Measurements from ENCODE around the gene TYRP1. TPM values are rescaled to one million over a fixed set of nuclear protein-coding genes. Genes with fewer than 3 reads are reported as not detected.

Gene TYRP1
- total RNA-seq, 4 donors from 2014 or later, result 0.84 to 10.3 (median 1.6) TPM

DNA sequence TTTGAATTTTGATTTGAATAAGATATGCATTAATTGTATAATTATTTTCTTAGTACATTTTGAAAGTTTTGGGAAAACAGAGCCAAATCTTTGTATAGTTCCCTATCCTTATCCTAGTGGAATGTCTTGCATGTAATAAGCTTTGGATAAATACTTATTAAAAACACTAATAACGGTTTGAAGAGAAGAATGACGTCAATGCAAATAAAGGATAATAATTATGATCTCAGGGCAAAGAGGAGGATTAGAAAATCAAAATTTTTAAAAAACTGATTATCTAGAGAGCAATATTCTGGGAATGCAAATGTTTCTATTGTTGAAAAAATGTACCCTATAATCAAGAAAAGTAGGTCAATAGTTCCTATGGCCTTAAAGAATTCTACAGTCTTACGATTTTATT lies 22.1 kb downstream of the TYRP1 start:
- H3K36me3 ChIP-seq, result no peaks in the 10 kb centered on the region
- H3K9me3 ChIP-seq, result no peaks in the 10 kb centered on the region
- TF ChIP-seq POLR2A (IDR thresholded peaks at IDR 0.05), result no peak
- no peak for DNase-seq
- no peaks in the 10 kb centered on the region for H3K27me3 ChIP-seq
- ATAC-seq, result no peak
- intact Hi-C loops (cut with DNase I; ENCODE audit: low total_unique reads), result no loop called here
- in situ Hi-C loops (cut with MboI; ENCODE audit: low sequenced_read_pairs in 4 of 4), result loop anchor here in 3 of 4 donors (10.0 to 25.0 kb wide), 3 partner anchors 97 to 372 kb away; no protein-coding TSS in a partner anchor
- H3K4me1 ChIP-seq, result no peaks in the 10 kb centered on the region
- no peak overlapping the region for H3K4me3 ChIP-seq
- no peak overlapping the region for H3K27ac ChIP-seq

DNA sequence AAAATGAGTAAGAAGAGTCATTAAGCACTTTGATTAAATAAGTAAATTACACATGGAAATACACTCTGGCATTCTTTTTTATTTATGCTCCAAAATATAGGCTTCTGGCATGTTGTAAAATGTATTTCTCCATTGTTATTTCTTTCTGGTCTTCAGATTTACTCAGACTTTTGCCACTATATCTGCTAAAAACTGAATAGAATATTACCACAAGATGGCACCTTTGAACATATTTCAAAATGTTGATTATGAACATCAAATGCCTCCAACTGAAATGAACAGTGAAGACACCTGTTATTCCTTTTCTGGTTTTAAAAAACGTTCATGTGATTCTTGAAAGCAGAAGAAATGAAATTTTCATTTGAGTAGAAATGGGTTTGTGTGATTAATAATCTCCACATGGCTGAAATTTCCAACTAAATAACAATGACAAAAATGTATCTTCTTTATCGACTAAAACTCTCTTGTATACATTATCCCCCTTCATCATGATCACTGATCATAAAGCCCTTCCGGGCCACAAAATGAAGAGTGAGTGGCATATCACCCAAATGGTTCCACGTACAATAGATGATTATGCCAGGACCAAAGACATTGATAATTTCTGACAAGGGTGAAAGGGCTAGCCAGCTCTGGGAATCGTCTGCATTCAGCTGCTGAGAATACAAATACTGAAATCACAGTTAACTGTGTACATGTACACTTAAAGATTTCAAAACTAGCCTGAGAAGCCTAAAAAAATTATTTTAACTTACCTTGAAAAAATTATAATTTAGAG lies 23.8 kb downstream of the TYRP1 start:
- Histone ChIP-seq H3K36me3 (no peaks in the 10 kb centered on the region), H3K9me3 (no peaks in the 10 kb centered on the region), H3K4me3 (no peak overlapping the region), H3K27me3 (no peaks in the 10 kb centered on the region), H3K27ac (no peak overlapping the region), H3K4me1 (no peaks in the 10 kb centered on the region)
- TF ChIP-seq POLR2A (IDR thresholded peaks at IDR 0.05), result no peak
- TF ChIP-seq, protein P1, sequence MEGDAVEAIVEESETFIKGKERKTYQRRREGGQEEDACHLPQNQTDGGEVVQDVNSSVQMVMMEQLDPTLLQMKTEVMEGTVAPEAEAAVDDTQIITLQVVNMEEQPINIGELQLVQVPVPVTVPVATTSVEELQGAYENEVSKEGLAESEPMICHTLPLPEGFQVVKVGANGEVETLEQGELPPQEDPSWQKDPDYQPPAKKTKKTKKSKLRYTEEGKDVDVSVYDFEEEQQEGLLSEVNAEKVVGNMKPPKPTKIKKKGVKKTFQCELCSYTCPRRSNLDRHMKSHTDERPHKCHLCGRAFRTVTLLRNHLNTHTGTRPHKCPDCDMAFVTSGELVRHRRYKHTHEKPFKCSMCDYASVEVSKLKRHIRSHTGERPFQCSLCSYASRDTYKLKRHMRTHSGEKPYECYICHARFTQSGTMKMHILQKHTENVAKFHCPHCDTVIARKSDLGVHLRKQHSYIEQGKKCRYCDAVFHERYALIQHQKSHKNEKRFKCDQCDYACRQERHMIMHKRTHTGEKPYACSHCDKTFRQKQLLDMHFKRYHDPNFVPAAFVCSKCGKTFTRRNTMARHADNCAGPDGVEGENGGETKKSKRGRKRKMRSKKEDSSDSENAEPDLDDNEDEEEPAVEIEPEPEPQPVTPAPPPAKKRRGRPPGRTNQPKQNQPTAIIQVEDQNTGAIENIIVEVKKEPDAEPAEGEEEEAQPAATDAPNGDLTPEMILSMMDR (IDR thresholded peaks at IDR 0.05 in 4 of 5, conservative IDR thresholded peaks at IDR 0.05 in 1 of 5), result no peak
- intact Hi-C loops (cut with DNase I; ENCODE audit: low total_unique reads), result no loop called here
- in situ Hi-C loops (cut with MboI; ENCODE audit: low sequenced_read_pairs in 4 of 4), result loop anchor here in 3 of 4 donors (10.0 to 25.0 kb wide), 3 partner anchors 95 to 370 kb away; no protein-coding TSS in a partner anchor
- no peak for DNase-seq
- no peak for ATAC-seq

GRCh38 chr9:12717907-12718306 lies 24.7 kb downstream of the TYRP1 start:
- Histone ChIP-seq H3K27me3 (no peaks in the 10 kb centered on the region), H3K4me1 (no peaks in the 10 kb centered on the region), H3K9me3 (no peaks in the 10 kb centered on the region), H3K4me3 (no peak overlapping the region), H3K36me3 (no peaks in the 10 kb centered on the region), H3K27ac (no peak overlapping the region)
- DNase-seq, result no peak
- in situ Hi-C loops (cut with MboI; ENCODE audit: low sequenced_read_pairs in 4 of 4) (loop anchor here in 3 of 4 donors (10.0 to 25.0 kb wide), 3 partner anchors 94 to 369 kb away; no protein-coding TSS in a partner anchor), intact Hi-C loops (cut with DNase I; ENCODE audit: low total_unique reads) (no loop called here)
- no peak for ATAC-seq
- TF ChIP-seq POLR2A (IDR thresholded peaks at IDR 0.05), result no peak
- TF ChIP-seq, protein P1 (IDR thresholded peaks at IDR 0.05 in 4 of 5, conservative IDR thresholded peaks at IDR 0.05 in 1 of 5), result no peak

GRCh38 chr9:12718482-12719026 lies 25.4 kb downstream of the TYRP1 start:
- Histone ChIP-seq H3K27me3 (no peaks in the 10 kb centered on the region), H3K9me3 (no peaks in the 10 kb centered on the region), H3K36me3 (no peaks in the 10 kb centered on the region), H3K4me1 (no peaks in the 10 kb centered on the region), H3K27ac (no peak overlapping the region), H3K4me3 (no peak overlapping the region)
- intact Hi-C loops (cut with DNase I; ENCODE audit: low total_unique reads), result no loop called here
- in situ Hi-C loops (cut with MboI; ENCODE audit: low sequenced_read_pairs in 4 of 4), result loop anchor here in 3 of 4 donors (10.0 to 25.0 kb wide), 3 partner anchors 94 to 369 kb away; no protein-coding TSS in a partner anchor
- DNase-seq, result no peak
- TF ChIP-seq, protein P1 (IDR thresholded peaks at IDR 0.05 in 4 of 5, conservative IDR thresholded peaks at IDR 0.05 in 1 of 5), result no peak
- TF ChIP-seq POLR2A (IDR thresholded peaks at IDR 0.05), result no peak
- ATAC-seq, result no peak

- intact Hi-C loops (cut with DNase I; ENCODE audit: low total_unique reads) (no loop called here), in situ Hi-C loops (cut with MboI; ENCODE audit: low sequenced_read_pairs in 4 of 4) (loop anchor here in 3 of 4 donors (10.0 to 25.0 kb wide), 3 partner anchors 93 to 368 kb away; no protein-coding TSS in a partner anchor)
- Histone ChIP-seq H3K36me3 (no peaks in the 10 kb centered on the region), H3K4me1 (no peaks in the 10 kb centered on the region), H3K9me3 (no peaks in the 10 kb centered on the region), H3K27me3 (no peaks in the 10 kb centered on the region), H3K4me3 (no peak overlapping the region), H3K27ac (no peak overlapping the region)
- DNase-seq, result no peak
- TF ChIP-seq POLR2A (IDR thresholded peaks at IDR 0.05), result no peak
- TF ChIP-seq, protein P1 (IDR thresholded peaks at IDR 0.05 in 4 of 5, conservative IDR thresholded peaks at IDR 0.05 in 1 of 5), result peak in 3 of 5 experiments; percentile 10 to 49 (median 41)
- ATAC-seq, result no peak
Observed at GRCh38 chr9:12719431-12719830, 26.2 kb downstream of the TYRP1 start.
